HG02759 (cell line): Measurements from ENCODE around the gene CYP27B1.
A peak's percentile ranks its signal among the peaks of the same experiment; 100 is the strongest.

Experiments
- ATAC-seq: cut with Tn5 transposase; IDR thresholded peaks from one replicate; pipeline ENCODE4 v1.9.1; 2021; ENCODE audit warnings: mild to moderate bottlenecking, moderate library complexity; ENCODE audit not compliant: unreplicated experiment

The CYP27B1 gene

DNA sequence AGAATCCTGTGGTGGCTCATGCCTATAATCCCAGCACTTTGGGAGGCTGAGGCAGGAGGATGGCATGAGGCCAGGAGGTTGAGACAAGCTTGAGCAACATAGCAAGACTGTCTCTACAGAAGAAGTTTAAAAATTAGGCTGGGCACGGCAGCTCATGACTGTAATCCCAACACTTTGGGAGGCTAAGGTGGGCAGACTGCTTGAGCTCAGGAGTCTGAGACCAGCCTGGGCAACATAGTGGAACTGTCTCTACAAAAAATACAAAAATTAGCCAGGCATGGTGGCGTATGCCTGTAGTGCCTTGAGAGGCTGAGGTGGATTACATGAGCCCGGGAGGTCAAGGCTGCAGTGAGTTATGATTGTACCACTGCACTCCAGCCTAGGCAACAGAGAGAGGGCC, 998 bp upstream of the CYP27B1 start:
- no peak for ATAC-seq

DNA sequence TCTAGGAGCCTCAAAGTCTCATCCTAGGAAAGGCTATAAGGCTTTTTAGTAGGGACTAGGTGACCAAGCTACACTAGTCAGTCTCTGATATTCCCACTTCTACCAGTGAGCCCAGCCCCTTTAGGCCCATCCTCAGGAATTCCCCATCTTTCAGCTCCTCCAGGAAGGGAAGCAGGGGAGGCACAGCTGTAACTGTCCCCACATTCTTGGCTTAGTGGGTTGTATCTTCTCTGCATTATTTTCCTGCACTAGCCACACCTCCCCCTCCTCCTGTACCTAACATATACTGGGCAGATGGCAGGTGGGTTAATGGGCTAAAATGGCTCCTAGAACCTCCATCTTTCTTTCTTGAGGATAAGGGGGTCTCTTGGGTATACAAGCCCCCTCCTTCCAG, 424 bp upstream of the CYP27B1 start:
- no peak for ATAC-seq

- peak; percentile 11 for ATAC-seq
These were observed 997 bp downstream of the CYP27B1 start for GRCh38 chr12:57765698-57766463.

DNA sequence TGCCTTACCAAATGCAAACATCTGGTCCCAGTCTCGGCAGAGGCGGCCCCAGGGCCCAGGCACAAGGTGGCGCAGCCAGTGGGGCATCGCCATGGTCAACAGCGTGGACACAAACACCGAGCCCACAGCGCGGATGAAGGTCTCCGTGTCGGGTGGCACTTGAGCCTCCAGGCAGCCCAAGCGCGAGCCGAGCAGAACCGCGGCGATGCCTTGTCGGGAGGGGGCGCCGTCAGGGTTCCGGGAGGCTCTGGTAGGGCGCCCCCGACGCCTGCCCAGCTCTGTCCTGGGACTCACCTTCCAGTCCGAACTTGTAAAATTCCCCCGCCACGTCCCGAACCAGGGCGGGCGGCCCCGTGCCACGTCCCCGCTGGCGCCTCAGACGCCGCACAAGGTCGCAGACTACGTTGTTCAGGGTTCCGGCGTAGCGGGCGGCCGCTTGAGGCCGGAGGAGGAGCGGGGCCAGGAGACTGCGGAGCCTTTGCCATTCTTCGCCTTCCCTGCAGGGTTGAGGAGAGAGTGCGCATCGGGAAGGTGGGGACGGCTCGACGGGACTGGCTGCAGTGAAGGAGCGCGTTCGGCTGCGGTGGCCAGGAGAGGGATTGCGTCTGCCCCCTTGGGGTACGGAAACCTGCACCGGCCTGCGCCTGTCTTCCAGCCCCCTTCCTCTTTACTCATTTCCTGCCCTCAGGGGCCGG, 1.7 kb downstream of the CYP27B1 start:
- ATAC-seq = peak; percentile 67

GRCh38 chr12:57764662-57765002, 2.2 kb downstream of the CYP27B1 start:
- ATAC-seq = peak; percentile 14

GRCh38 chr12:57763881-57764661, 2.8 kb downstream of the CYP27B1 start:
- ATAC-seq = no peak

DNA sequence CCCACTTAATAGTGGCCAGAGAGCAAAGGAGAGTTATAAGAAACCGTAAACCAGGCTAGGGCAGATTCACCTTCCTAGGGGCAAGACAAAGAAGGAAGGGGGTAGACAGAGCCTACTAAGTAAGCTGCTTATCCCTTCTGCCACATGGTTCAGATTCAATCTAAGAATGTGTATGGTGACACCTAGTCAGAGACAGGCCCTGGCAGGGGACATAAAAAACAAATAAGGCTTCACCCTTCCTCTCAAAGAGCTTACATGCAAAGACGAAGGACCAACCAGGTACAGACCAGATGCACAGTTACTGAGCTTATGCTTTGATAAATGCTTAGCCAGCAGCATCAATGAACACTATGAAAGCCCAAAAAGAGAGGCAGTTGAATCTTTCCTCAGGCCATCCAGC, 4.4 kb downstream of the CYP27B1 start:
- no peak for ATAC-seq

- no peak for ATAC-seq
These were observed 5.4 kb downstream of the CYP27B1 start for GRCh38 chr12:57761391-57761998.

DNA sequence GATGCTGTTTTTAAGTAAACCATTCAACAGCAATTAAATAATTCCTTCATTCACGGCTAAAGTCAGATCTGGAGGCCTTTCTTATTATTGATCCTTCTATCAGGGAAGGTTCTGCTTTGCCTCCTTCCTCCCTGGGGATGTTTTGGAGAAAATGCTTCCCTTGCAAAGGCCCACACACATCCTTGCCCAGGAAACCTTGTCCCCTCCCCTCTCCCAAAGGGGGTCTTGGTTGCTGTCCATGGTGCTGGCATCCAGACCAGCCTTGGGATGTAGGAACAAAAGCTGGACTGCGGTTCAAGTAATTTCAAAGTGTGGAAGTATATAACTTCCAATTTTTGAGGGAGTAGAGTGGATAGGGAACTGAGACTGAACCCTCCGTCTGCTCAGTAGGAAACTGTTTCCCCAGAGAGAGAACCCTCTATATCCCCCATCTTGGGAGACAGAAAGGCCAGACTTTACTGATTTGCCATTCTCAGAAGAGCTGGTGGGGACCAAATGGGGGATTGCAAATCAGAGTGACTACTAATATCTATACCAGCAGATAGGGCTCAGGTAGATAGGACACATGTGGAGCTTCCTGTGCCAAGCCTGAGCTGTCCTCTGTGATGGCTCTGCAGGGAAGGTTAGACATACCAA, 6.4 kb downstream of the CYP27B1 start:
- ATAC-seq = no peak

GRCh38 chr12:57759360-57759980, 7.4 kb downstream of the CYP27B1 start:
- ATAC-seq = no peak

- no peak for ATAC-seq
These were observed 8.1 kb downstream of the CYP27B1 start for GRCh38 chr12:57758552-57759359.

DNA sequence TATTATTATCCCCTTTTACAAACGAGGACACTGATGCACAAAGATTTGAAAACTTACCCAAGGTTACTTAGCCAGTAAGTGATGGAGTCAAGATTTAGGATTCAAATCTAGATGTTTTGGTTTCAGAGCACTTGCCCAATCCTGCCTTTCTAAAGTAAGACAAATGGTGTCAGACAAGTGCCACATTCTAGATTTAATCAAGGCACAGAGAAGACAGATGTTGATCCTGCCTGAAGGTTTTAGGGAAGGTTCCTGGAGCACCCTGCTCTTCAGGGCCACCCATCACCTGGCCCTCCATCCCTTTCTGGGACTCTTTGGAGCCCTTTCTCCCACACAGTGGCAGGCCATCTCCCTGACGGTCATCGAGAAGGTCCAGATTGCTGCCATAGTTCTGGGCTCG, 9.1 kb downstream of the CYP27B1 start:
- ATAC-seq = no peak

DNA sequence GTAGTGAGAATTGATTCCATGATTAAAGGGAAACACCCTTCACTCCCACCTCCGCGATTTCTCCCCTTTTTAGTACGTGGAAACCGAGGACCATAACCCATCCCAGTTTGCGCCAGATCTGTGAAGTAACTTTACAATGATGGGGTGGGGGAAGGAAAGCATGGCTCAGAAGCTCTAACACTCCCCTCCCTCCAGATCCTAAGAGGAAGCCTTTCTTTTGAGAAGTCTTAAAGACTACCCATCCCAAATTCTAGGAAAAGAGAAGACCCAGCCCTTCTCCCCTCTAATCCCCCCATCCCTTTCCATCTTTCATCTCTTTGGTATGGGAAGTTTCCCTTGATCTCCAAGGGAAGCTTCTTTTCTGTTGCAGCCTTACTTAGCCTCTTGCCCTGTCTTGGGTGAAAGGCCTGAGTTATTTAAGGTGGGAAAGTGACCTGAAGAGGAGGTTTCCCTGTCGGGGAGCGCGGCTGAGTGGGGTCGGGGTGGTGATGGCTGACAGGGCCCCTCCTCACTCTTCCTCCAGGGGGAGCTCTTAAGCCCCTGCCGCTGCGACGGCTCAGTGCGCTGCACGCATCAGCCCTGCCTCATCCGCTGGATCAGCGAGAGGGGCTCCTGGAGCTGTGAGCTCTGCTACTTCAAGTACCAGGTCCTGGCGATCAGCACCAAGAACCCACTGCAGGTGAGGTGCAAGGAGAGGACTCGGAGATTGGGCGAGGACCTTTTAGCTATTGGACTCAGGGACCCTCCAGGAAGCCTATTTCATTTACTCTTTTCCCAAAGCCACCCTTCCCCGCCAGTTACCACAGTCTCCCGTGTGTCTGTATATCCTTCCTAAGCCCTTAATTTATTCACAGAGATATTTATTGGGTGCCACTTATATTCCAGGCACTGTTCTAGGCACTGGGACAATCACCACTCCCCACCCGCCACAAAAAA, 10.2 kb downstream of the CYP27B1 start:
- ATAC-seq = peak; percentile 13

DNA sequence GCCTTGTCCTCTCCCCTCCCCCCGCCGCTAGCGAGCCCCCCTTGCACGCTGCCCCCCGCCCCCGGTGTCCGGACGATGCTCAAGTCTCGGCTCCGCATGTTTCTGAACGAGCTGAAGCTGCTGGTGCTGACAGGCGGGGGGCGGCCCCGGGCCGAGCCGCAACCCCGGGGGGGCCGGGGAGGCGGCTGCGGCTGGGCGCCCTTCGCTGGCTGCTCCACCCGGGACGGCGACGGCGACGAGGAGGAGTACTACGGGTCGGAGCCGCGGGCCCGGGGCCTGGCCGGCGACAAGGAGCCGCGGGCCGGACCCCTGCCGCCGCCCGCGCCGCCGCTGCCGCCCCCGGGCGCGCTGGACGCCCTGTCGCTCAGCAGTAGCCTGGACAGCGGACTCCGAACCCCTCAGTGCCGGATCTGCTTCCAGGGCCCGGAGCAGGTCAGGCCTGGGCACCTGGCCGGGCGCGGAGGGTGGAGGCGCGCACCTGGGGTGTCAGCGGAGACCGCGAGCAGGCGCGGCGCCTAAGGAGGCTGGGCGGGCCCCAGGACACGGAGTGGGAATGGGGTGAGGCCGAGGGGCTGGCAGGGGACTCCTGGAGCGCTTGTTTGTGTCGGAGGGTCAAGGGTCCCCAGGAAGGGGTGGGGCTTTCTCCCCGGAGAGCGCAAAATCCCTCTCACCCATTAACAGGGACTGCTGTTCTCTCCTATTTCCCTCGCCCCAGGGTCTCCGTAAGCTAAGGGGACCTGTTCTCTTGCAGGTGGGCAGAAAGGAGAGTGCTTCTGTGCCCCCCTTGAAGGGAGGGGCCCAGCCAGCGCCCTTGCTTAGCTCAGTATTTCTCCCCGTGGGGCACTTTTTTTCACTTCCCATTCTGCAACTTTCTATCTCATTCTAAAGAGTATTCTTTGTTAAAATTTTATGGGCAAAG, 11.2 kb downstream of the CYP27B1 start:
- no peak for ATAC-seq

- no peak for ATAC-seq
These were observed 11.8 kb downstream of the CYP27B1 start for GRCh38 chr12:57755194-57755453.

GRCh38 chr12:57754411-57755193, 12.3 kb downstream of the CYP27B1 start, which contains the start of gene MARCHF9:
MARCHF9 (plus strand) TSS chr12:57755103; CDS start chr12:57755529, 426 bp downstream.
- ATAC-seq = peak; percentile 37
